ENCODE measurements around the gene SOD1.

GRCh38 chr21:31647650-31648049 is 11.8 kb upstream of the SOD1 start:
- TF ChIP-seq ARNT (IDR thresholded peaks at IDR 0.05): no peak
- no peak for TF ChIP-seq ZNF384 (IDR thresholded peaks at IDR 0.05)
- no peak for TF ChIP-seq CTBP1 (IDR thresholded peaks at IDR 0.05; ENCODE audit: borderline replicate concordance)
- no peak for TF ChIP-seq PKNOX1 (IDR thresholded peaks at IDR 0.05)
- no peak for TF ChIP-seq SP1 (IDR thresholded peaks at IDR 0.05)

Data from HEK293T (cell line).